ENCODE data around the gene PRADC1.

DNA sequence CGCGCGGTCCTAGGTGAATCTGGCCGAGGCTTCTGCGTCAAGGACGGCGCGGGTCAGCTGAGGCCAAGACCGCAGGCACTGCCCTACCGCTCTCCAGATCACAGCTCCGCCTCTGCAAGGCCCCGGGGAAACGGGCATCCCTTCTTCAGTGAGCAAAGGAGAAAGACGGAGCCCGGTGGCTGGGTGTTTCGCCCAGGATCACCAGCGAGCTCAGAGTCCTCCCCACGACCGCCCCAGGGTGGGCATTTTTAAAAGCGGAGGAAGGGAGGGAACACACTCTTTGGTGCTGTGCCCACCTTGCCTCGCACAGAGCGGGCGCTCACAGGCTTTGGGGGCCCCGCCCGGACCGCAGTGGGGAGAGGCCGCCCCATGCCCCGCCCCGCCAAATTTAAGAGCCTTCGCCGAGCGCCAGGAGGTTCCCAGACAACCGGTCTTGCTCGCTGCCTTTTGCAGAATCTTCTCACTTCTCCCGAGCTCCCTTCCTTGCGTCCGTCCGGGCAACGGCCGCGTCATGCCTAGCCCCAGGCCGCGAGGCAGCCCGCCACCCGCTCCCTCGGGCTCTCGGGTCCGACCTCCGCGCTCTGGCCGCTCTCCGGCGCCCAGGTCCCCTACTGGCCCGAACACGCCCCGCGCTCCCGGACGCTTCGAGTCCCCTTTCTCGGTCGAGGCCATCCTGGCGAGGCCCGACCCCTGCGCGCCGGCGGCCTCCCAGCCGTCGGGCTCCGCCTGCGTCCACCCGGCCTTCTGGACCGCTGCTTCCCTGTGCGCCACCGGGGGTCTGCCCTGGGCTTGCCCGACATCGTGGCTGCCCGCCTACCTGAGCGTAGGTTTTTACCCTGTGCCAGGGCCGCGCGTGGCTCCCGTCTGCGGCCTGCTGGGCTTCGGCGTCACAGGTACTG, 30.6 kb downstream of the PRADC1 start, which contains the start of gene NOTO:
- TF ChIP-seq, protein P1, sequence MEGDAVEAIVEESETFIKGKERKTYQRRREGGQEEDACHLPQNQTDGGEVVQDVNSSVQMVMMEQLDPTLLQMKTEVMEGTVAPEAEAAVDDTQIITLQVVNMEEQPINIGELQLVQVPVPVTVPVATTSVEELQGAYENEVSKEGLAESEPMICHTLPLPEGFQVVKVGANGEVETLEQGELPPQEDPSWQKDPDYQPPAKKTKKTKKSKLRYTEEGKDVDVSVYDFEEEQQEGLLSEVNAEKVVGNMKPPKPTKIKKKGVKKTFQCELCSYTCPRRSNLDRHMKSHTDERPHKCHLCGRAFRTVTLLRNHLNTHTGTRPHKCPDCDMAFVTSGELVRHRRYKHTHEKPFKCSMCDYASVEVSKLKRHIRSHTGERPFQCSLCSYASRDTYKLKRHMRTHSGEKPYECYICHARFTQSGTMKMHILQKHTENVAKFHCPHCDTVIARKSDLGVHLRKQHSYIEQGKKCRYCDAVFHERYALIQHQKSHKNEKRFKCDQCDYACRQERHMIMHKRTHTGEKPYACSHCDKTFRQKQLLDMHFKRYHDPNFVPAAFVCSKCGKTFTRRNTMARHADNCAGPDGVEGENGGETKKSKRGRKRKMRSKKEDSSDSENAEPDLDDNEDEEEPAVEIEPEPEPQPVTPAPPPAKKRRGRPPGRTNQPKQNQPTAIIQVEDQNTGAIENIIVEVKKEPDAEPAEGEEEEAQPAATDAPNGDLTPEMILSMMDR (IDR thresholded peaks at IDR 0.05) = peak; percentile 2
- peak; percentile 100 for TF ChIP-seq EZH2phosphoT487 (IDR thresholded peaks at IDR 0.05)
- TF ChIP-seq EZH2 (IDR thresholded peaks at IDR 0.05) = peak; percentile 100
